Activated naive CD4-positive, alpha-beta T cell treated with anti-CD3 and anti-CD28 coated beads, Interleukin-2, amount 50 U/mL, for 72 hours (primary cell): ENCODE data around the gene CHKA. TPM values are rescaled to one million over a fixed set of nuclear protein-coding genes. Genes with fewer than 3 reads are reported as not detected.

Source experiments
- ATAC-seq, 2 donors: fragments of 150-1000 bp; cut with Tn5 transposase; 2 replicates each; pipeline ENCODE4 v1.10.0; 2021; ENCODE audit warnings: mild to moderate bottlenecking in 2 of 2, moderate library complexity in 2 of 2
- DNase-seq, 2 donors: peaks; one replicate each; pipeline ENCODE4 v3.0.0; 2021 to 2022; ENCODE audit warnings: low spot score in 2 of 2
- H3K27ac Mint-ChIP-seq, 2 donors: one replicate each; pipeline ENCODE4 v1.8.0; 2022; ENCODE audit warnings: mild to moderate bottlenecking in 2 of 2, mixed read lengths in 2 of 2
- H3K36me3 Mint-ChIP-seq, 2 donors: one replicate each; pipeline ENCODE4 v1.8.0; 2022; ENCODE audit warnings: mixed read lengths in 2 of 2
- H3K9me3 Mint-ChIP-seq, 2 donors: one replicate each; pipeline ENCODE4 v1.8.0; 2022; ENCODE audit warnings: mixed read lengths in 2 of 2
- total RNA-seq, 2 donors: library from RNA; stranded (reverse); gene quantifications; one replicate each; pipeline ENCODE4 v1.2.3, GENCODE V29; 2022

CHKA gene
- total RNA-seq, 2 donors from 2014 or later: 9.5 to 30.2 TPM

- Mint-ChIP-seq H3K9me3 (no peaks in the 10 kb centered on the region), H3K36me3 (peaks cover 10 to 25% of the 10 kb centered on the region in 2 donors), H3K27ac (peak overlapping the region; percentile 81 to 96)
- ATAC-seq (peak in 1 of 2 donors; percentile 54), DNase-seq (peak in 1 of 2 donors; percentile 74)
Observed at GRCh38 chr11:68036717-68037239, 84.4 kb downstream of the CHKA start.

- no peak for ATAC-seq
Observed at GRCh38 chr11:68036141-68036716, 85.0 kb downstream of the CHKA start.

DNA sequence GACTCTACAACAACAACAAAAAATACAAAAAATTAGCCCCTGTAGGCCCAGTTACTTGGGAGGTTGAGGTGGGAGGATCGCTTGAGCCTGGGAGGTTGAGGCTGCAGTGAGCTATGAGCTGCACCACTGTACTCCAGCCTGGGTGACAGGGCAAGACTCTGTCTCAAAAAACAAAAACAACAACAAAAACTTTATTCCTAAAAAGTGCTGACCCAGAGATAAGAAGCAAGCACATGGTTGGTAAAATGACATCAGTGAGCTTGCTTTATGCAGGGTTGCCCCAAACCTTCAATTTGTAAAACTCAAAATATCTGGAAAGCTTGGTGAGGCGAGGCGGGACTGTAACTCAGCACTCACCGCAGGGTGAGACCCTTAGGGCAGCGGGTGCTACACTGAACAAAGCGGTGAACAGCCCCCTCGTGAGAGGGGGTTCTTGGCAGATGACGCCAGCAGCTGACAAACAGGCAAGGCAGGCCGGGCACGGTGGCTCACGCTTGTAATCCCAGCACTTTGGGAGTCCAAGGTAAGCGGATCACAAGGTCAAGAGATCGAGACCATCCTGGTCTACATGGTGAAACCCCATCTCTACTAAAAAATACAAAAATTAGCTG, 85.8 kb downstream of the CHKA start:
- peaks cover 6 to 26% of the 10 kb centered on the region in 2 donors for H3K36me3 Mint-ChIP-seq
- H3K9me3 Mint-ChIP-seq: no peaks in the 10 kb centered on the region
- peak overlapping the region; percentile 14 to 51 for H3K27ac Mint-ChIP-seq
- no peak for DNase-seq
- no peak for ATAC-seq

More at GRCh38 chr11:68036141-68036716, 85.0 kb downstream of the CHKA start:
- H3K27ac Mint-ChIP-seq: peak overlapping the region; percentile 14 to 81
- H3K36me3 Mint-ChIP-seq: peaks cover 10 to 25% of the 10 kb centered on the region in 2 donors
- H3K9me3 Mint-ChIP-seq: no peaks in the 10 kb centered on the region
- no peak for DNase-seq

GRCh38 chr11:68033708-68034045, 87.5 kb downstream of the CHKA start:
- Mint-ChIP-seq H3K27ac (peak overlapping the region in 1 of 2 donors; percentile 30), H3K9me3 (no peaks in the 10 kb centered on the region), H3K36me3 (peaks cover 0 to 14% of the 10 kb centered on the region in 2 donors)
- DNase-seq (no peak), ATAC-seq (no peak)

DNA sequence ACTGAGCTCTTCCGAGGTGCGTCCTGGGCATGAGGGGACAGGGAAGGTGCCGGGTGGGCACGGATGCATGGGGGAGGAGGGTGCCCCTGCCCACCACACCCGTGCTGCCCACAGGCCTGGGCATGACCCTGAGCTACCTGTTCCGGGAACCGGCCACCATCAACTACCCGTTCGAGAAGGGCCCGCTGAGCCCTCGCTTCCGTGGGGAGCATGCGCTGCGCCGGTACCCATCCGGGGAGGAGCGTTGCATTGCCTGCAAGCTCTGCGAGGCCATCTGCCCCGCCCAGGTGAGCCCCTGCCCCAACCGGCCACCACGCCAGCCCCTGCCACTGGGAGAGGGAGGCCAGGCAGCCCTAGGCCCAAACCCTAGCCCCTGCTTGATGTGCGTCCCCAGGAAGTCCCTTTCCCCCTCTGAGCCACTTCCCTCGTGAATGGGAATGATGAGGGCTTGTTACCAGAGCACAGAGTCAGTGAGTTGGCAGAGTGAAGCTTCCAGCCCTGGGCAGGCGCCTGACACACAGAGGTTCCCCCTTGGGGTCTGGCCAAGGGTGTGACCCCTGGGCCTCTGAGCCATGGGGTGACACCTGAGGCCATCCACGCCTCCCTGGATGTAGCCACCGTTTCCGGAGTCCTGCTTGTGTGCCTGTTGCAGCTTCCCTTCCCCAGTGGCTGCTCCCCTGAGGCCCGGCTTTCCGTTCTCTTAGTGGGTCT, 88.0 kb downstream of the CHKA start:
- DNase-seq (no peak), ATAC-seq (no peak)
- H3K27ac Mint-ChIP-seq: peak overlapping the region in 1 of 2 donors; percentile 30
- H3K36me3 Mint-ChIP-seq: peaks cover 0 to 14% of the 10 kb centered on the region in 2 donors
- no peaks in the 10 kb centered on the region for H3K9me3 Mint-ChIP-seq

GRCh38 chr11:68032003-68032402, 89.2 kb downstream of the CHKA start:
- Mint-ChIP-seq H3K9me3 (no peaks in the 10 kb centered on the region), H3K27ac (peak overlapping the region; percentile 92 to 97), H3K36me3 (peaks cover 0 to 14% of the 10 kb centered on the region in 2 donors)
- DNase-seq (no peak), ATAC-seq (no peak)

- Mint-ChIP-seq H3K27ac (peak overlapping the region; percentile 92 to 97), H3K9me3 (no peaks in the 10 kb centered on the region), H3K36me3 (peaks cover 0 to 15% of the 10 kb centered on the region in 2 donors)
- ATAC-seq (no peak), DNase-seq (no peak)
Observed at GRCh38 chr11:68031144-68031464, 90.1 kb downstream of the CHKA start.

DNA sequence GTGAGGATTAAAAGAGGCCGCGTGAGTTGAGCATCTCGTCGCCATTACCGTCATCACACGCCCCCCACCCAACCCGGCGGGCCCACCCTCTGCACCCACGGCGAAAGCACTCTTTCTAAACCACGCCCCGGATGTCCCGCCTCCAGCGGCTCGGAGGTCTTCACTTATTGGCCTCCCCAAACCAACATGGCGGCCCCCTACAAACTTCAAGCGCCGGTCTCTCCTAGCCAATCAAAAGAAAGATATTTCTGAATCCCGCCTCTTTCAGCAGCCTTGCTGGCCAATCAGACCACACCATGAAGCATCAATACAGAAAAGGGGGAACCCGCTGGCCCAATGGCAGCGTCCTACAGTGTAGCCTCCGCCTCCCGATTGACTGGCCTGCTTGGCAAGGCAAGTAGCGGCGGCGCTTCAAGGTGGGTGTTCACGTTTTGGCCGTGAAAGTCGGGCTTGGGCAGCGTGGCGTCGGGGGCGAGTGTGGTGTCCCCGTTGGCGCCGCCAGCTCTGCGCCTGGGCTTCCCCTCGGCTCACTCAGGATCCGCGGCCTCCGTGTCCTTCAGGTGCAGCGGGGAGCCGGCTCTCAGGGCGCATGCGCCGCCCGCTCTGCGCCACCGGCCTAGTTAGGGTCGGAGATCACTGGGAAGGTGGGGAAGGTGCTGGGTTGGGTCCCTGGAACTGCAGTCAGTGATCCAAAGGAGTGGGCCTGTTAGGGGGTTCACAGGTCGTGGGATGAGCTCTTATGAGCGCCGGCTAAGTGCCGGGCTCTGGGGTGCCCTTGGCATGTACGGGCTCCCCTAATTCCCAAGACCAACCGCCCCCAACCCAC, 90.7 kb downstream of the CHKA start, which contains the start of gene NDUFS8:
NDUFS8 (plus strand) TSS at position 364 of the 826 bp plus-strand sequence. CDS start 1,471 bp downstream, outside the sequence.
- peaks cover 2 to 21% of the 10 kb centered on the region in 2 donors for H3K36me3 Mint-ChIP-seq

DNA sequence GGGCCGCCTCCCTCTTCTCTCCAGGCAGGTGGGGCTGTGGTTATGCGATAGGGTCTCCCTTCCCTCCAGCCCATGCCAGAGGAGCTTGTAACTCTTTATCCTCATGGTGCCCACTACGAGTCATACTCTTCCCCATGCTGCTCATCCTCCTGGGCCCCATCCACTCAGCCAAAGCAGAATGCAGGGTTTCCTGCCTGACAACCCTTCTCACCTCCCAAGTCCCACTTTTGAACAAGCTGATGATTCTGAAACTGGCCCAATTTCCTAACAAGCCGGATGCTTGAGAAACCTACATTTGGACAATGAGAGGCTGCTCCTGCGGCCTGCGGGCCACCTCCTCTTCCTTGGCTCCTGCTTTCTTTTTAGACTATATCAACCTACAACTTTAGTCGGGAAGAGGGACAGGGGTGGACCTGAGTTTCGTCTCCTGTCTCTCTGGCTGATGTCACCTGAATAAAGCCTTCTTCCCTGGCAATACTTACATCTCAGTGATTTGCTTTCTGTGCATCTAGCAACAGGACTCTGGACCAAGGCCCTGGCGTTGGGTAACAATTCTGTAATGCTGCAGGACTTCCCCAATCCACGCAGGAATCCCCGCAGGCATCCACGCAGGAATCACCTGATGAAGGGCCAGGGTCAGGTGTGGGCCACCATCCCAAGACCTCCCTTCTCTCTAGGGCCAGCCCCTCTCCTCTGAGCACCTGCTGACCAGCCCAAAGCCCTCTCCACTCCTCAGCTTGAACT, 92.2 kb downstream of the CHKA start:
- ATAC-seq (no peak), DNase-seq (no peak)
- no peaks in the 10 kb centered on the region for H3K9me3 Mint-ChIP-seq
- H3K36me3 Mint-ChIP-seq: peaks cover 9 to 24% of the 10 kb centered on the region in 2 donors
- H3K27ac Mint-ChIP-seq: peak overlapping the region; percentile 74 to 97

More for the DNA sequence above, 90.7 kb downstream of the CHKA start, which contains the start of gene NDUFS8:
- peak within 1 kb of the TSS; percentile 92 to 97 for H3K27ac Mint-ChIP-seq
- no peaks in the 10 kb centered on the region for H3K9me3 Mint-ChIP-seq
- peak; percentile 94 to 96 for DNase-seq
- peak; percentile 96 to 97 for ATAC-seq

DNA sequence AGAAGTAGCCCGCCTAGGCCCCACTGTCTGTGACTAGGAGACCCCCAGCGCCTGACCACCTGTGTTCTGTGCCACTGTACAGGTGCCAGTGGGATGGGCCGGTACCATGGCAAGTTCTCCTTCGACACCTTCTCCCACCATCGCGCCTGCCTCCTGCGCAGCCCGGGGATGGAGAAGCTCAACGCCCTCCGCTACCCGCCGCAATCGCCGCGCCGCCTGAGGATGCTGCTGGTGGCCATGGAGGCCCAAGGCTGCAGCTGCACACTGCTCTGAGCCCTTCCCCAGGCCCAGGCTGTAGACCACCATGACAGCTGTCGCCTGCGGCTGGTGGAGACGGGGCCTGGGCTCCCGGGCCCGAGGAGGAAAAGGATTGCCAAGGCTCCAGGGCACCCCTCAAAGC, 93.5 kb downstream of the CHKA start:
- DNase-seq (no peak), ATAC-seq (no peak)
- Mint-ChIP-seq H3K9me3 (no peaks in the 10 kb centered on the region), H3K27ac (no peak overlapping the region), H3K36me3 (peaks cover 9 to 20% of the 10 kb centered on the region in 2 donors)

GRCh38 chr11:68026391-68027105, 94.6 kb downstream of the CHKA start:
- Mint-ChIP-seq H3K27ac (peak overlapping the region in 1 of 2 donors; percentile 36), H3K36me3 (peaks cover 9 to 20% of the 10 kb centered on the region in 2 donors)
- no peak for ATAC-seq

DNA sequence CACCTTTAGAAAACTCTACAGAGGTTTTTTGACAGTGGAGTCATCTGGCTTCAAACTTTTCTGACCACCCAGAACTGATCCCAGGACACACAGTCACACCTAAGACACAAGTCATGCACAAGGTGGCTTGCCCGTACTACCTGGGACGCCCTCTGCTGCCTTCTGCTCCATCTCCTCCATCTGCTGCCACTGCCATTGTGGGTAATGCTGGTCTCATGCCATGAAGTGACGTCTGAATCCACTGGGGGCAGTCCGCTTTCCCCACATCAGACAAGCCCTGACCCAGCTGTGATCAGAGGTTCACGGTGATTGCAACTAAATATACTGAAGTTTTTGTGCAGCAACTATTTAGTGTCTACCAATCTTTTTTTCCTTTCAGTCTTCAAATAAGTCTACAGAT, 96.1 kb downstream of the CHKA start:
- Mint-ChIP-seq H3K9me3 (no peaks in the 10 kb centered on the region), H3K27ac (no peak overlapping the region), H3K36me3 (peaks cover 9 to 13% of the 10 kb centered on the region in 2 donors)
- DNase-seq (no peak), ATAC-seq (no peak)

More at GRCh38 chr11:68026391-68027105, 94.6 kb downstream of the CHKA start:
- no peak for DNase-seq
- H3K9me3 Mint-ChIP-seq: no peaks in the 10 kb centered on the region

DNA sequence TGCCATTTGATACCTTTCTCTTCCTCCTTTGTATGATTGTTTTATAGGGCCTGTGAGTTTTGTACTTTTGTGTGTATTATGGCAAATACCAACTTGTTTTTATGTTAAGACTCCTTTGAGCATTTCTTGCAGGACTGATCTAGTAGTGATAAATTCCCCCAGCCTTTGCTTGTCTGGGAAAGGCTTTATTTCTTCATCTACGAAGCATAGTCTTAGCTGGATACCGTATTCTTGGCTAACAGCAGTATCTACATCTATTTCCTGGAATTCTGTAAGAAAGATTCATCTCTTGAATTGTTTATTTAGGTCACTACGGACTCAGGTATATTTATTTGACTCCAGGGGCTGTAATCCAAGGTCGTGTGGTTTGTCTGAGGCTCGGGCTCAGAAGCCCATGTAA, 96.7 kb downstream of the CHKA start:
- no peak for ATAC-seq
- Mint-ChIP-seq H3K36me3 (peaks cover 9 to 13% of the 10 kb centered on the region in 2 donors), H3K27ac (no peak overlapping the region), H3K9me3 (no peaks in the 10 kb centered on the region)
- no peak for DNase-seq

- Mint-ChIP-seq H3K27ac (no peak overlapping the region), H3K9me3 (no peaks in the 10 kb centered on the region), H3K36me3 (peaks cover 9 to 13% of the 10 kb centered on the region in 2 donors)
- DNase-seq (no peak), ATAC-seq (no peak)
Observed at GRCh38 chr11:68022531-68022930, 98.7 kb downstream of the CHKA start.

DNA sequence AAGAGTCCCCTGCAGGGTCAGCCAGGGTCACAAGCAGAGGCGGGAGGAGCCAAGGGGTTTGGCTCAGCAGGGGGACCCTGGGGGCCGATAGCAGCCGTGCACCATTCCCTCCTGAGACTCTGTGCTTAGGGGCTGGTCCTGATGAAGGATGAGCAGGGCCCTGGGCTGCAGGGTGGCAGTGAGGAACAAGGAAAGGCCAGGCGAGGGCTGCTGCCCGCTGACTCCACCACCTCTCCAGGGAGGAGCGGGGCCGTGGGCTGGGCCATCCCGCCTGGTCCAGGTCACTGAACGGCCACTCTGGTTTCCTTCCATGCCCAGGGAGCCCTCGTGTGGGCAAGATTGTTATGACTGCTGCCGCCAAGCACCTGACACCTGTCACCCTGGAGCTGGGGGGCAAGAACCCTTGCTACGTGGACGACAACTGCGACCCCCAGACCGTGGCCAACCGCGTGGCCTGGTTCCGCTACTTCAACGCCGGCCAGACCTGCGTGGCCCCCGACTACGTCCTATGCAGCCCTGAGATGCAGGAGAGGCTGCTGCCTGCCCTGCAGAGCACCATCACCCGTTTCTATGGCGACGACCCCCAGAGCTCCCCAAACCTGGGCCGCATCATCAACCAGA, 99.9 kb downstream of the CHKA start:
- H3K27ac Mint-ChIP-seq: no peak overlapping the region
- H3K9me3 Mint-ChIP-seq: no peaks in the 10 kb centered on the region
- ATAC-seq (no peak), DNase-seq (no peak)
- peaks cover 9 to 13% of the 10 kb centered on the region in 2 donors for H3K36me3 Mint-ChIP-seq
